Astrocyte (in vitro differentiated cells and primary cell): ENCODE data around the gene FARS2. TPM values are rescaled to one million over a fixed set of nuclear protein-coding genes. Genes with fewer than 3 reads are reported as not detected.

Experiments used
- DNase-seq: peaks from one replicate; pipeline ENCODE4 v3.0.0-alpha.2; 2010; ENCODE audit warnings: low read depth
- FAIRE-seq: peaks from 2 replicates; lab custom pipeline; 2011; peaks lifted over from hg19 to GRCh38; lab: Jason Lieb, UNC
- H2AFZ ChIP-seq: 2 replicates; pipeline ENCODE4 v1.6.0; 2012; ENCODE audit warnings: low read depth, low read length, inconsistent platforms
- H3K27ac ChIP-seq: 2 replicates; pipeline ENCODE4 v1.5.1; 2011; ENCODE audit warnings: low read depth, low read length, inconsistent platforms
- H3K27me3 ChIP-seq: 2 replicates; pipeline ENCODE4 v1.6.0; 2011; ENCODE audit warnings: low read length, inconsistent platforms; ENCODE audit not compliant: insufficient read depth
- H3K36me3 ChIP-seq: 2 replicates; pipeline ENCODE4 v1.5.1; 2011; ENCODE audit warnings: low read length, inconsistent platforms; ENCODE audit not compliant: insufficient read depth
- H3K4me1 ChIP-seq: 2 replicates; pipeline ENCODE4 v1.5.1; 2011; ENCODE audit warnings: low read length, inconsistent platforms; ENCODE audit not compliant: insufficient read depth
- H3K4me2 ChIP-seq: 2 replicates; pipeline ENCODE4 v1.6.0; 2012; ENCODE audit warnings: low read length, inconsistent platforms
- H3K4me3 ChIP-seq: 2 replicates; pipeline ENCODE4 v1.5.1; 2011; ENCODE audit warnings: low read depth, mild to moderate bottlenecking, low read length, inconsistent platforms; ENCODE audit not compliant: insufficient read depth
- H3K79me2 ChIP-seq: 2 replicates; pipeline ENCODE4 v1.6.0; 2012; ENCODE audit warnings: mild to moderate bottlenecking, low read length, inconsistent platforms; ENCODE audit not compliant: insufficient read depth
- H3K9ac ChIP-seq: 2 replicates; pipeline ENCODE4 v1.6.0; 2012; ENCODE audit warnings: mild to moderate bottlenecking, low read length, inconsistent platforms
- H3K9me3 ChIP-seq: 2 replicates; pipeline ENCODE4 v1.5.1; 2012; ENCODE audit warnings: low read depth, mild to moderate bottlenecking, low read length, inconsistent platforms; ENCODE audit not compliant: insufficient read depth
- H4K20me1 ChIP-seq: 2 replicates; pipeline ENCODE4 v1.6.0; 2012; ENCODE audit warnings: low read length, inconsistent platforms; ENCODE audit not compliant: insufficient read depth
- H3K27ac Mint-ChIP-seq: one replicate; pipeline ENCODE4 v1.8.0; 2021; ENCODE audit warnings: mild to moderate bottlenecking, mixed read lengths; ENCODE audit not compliant: unreplicated experiment
- H3K27me3 Mint-ChIP-seq: one replicate; pipeline ENCODE4 v1.8.0; 2021; ENCODE audit warnings: low read depth, mixed read lengths; ENCODE audit not compliant: unreplicated experiment
- H3K36me3 Mint-ChIP-seq: one replicate; pipeline ENCODE4 v1.8.0; 2021; ENCODE audit warnings: low read depth, mixed read lengths; ENCODE audit not compliant: unreplicated experiment
- H3K4me1 Mint-ChIP-seq: one replicate; pipeline ENCODE4 v1.8.0; 2021; ENCODE audit warnings: low read depth, mixed read lengths; ENCODE audit not compliant: unreplicated experiment
- H3K4me3 Mint-ChIP-seq: one replicate; pipeline ENCODE4 v1.8.0; 2021; ENCODE audit warnings: mild to moderate bottlenecking, moderate library complexity, mixed read lengths; ENCODE audit not compliant: unreplicated experiment
- H3K9me3 Mint-ChIP-seq: one replicate; pipeline ENCODE4 v1.8.0; 2021; ENCODE audit warnings: mild to moderate bottlenecking, mixed read lengths; ENCODE audit not compliant: unreplicated experiment
- EZH2 ChIP-seq: IDR thresholded peaks from 2 replicates; pipeline ENCODE4 v1.6.1; 2012; ENCODE audit warnings: mild to moderate bottlenecking, low read length, inconsistent platforms; ENCODE audit not compliant: insufficient read depth
- total RNA-seq: library from RNA; stranded (reverse); gene quantifications from 2 replicates; pipeline ENCODE4 v1.2.1, GENCODE V29; 2021
- TF ChIP-seq, protein P1 (sequence below): IDR thresholded peaks from 2 replicates; pipeline ENCODE4 v1.5.1; 2011; ENCODE audit warnings: low read depth, mild to moderate bottlenecking, inconsistent platforms, low read length, moderate library complexity; ENCODE audit not compliant: insufficient read depth

FARS2 gene
- total RNA-seq, 1 donor from 2014 or later, result 13.3 TPM

DNA sequence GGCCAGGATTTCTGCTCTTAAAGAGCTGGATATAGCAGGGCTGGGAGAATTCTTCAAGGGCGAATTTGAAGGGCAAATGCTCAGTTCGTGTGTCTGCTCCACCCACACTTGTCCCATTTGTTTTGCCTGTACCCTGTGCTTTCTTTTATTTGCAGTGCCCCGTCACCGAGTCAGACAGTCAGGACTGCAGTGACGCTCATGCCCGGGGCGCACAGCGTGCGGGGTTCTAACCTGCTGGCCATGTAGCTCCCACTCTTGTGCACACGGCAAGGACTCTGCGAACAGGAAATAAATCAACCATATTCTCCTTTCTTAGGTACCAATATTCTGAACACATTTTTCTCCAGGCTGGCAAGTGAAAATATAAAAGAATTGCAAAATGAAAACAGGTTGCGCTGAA lies 18.2 kb upstream of the FARS2 start:
- peaks cover 27% of the 10 kb centered on the region for H3K79me2 ChIP-seq
- no peak overlapping the region for H3K4me2 ChIP-seq
- H3K9me3 ChIP-seq, result no peaks in the 10 kb centered on the region
- Mint-ChIP-seq H3K27me3 (no peaks in the 10 kb centered on the region), H3K27ac (no peak overlapping the region), H3K4me1 (peaks cover 10% of the 10 kb centered on the region), H3K36me3 (peaks cover 5% of the 10 kb centered on the region), H3K9me3 (no peaks in the 10 kb centered on the region), H3K4me3 (no peak overlapping the region)
- H3K36me3 ChIP-seq, result peaks cover 4% of the 10 kb centered on the region
- no peaks in the 10 kb centered on the region for H3K4me1 ChIP-seq
- no peak for FAIRE-seq
- H3K4me3 ChIP-seq, result no peak overlapping the region
- H4K20me1 ChIP-seq, result peaks cover 35% of the 10 kb centered on the region
- no peaks in the 10 kb centered on the region for H3K27me3 ChIP-seq
- H2AFZ ChIP-seq, result no peak overlapping the region
- no peak for DNase-seq
- TF ChIP-seq, protein P1, sequence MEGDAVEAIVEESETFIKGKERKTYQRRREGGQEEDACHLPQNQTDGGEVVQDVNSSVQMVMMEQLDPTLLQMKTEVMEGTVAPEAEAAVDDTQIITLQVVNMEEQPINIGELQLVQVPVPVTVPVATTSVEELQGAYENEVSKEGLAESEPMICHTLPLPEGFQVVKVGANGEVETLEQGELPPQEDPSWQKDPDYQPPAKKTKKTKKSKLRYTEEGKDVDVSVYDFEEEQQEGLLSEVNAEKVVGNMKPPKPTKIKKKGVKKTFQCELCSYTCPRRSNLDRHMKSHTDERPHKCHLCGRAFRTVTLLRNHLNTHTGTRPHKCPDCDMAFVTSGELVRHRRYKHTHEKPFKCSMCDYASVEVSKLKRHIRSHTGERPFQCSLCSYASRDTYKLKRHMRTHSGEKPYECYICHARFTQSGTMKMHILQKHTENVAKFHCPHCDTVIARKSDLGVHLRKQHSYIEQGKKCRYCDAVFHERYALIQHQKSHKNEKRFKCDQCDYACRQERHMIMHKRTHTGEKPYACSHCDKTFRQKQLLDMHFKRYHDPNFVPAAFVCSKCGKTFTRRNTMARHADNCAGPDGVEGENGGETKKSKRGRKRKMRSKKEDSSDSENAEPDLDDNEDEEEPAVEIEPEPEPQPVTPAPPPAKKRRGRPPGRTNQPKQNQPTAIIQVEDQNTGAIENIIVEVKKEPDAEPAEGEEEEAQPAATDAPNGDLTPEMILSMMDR, result no peak
- TF ChIP-seq EZH2, result no peak
- no peak overlapping the region for H3K27ac ChIP-seq
- no peak overlapping the region for H3K9ac ChIP-seq

DNA sequence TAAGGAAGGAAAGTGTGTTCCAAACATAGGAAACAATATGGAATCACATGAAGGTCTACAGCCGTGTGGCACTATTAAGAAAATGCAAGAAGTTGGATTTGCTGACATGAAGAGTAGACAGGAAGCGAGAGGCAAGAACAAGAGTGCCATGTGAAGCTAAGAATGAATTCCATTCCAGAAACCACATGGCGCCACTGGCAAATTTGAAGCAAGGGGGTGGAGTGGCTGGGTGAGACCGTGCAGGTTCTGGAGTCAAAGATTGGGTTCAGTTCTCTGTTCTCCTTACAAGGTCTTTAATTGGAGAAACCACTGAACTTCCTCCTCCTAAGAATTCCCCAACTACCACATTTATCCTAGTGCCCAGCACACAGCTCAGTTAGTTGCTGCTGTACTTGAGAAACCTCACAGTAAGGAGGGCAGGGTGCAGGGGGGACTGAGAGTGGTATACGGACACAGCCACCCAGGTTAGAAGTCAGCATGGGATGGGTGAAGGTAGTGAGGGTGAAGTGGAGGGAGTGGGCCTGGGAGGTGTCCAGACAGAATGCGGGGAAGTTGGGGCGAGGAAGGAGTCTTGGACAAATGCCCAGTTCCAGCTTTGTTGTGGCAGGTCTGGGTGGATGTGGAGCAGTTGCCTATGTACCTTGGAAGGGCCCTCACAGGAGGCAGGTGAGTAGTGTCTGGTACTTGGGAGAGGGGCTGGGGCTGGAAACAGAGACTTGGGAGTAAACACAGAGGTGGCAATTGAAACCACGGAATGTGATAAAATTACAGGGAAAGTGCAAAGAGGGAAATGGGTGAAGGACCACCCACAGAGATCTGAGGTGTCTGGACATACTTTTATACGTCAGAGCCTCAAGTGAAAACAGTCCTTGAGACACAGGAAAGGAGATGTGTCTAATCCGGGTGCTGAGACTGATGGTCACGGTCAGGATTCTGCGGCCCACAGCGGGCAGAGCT lies 14.9 kb upstream of the FARS2 start:
- Mint-ChIP-seq H3K9me3 (no peaks in the 10 kb centered on the region), H3K27me3 (no peaks in the 10 kb centered on the region), H3K4me3 (no peak overlapping the region), H3K4me1 (peaks cover 16% of the 10 kb centered on the region), H3K27ac (peak overlapping the region; percentile 7), H3K36me3 (peaks cover 2% of the 10 kb centered on the region)
- TF ChIP-seq, protein P1, result no peak
- no peak for TF ChIP-seq EZH2
- no peaks in the 10 kb centered on the region for H3K4me1 ChIP-seq
- no peak overlapping the region for H3K27ac ChIP-seq
- FAIRE-seq (no peak), DNase-seq (peak; percentile 7)
- no peaks in the 10 kb centered on the region for H3K27me3 ChIP-seq
- peaks cover 32% of the 10 kb centered on the region for H3K79me2 ChIP-seq
- H3K9ac ChIP-seq, result no peak overlapping the region
- no peak overlapping the region for H3K4me3 ChIP-seq
- no peak overlapping the region for H3K4me2 ChIP-seq
- H3K9me3 ChIP-seq, result no peaks in the 10 kb centered on the region
- no peak overlapping the region for H2AFZ ChIP-seq
- H3K36me3 ChIP-seq, result peaks cover 4% of the 10 kb centered on the region
- peaks cover 35% of the 10 kb centered on the region for H4K20me1 ChIP-seq

DNA sequence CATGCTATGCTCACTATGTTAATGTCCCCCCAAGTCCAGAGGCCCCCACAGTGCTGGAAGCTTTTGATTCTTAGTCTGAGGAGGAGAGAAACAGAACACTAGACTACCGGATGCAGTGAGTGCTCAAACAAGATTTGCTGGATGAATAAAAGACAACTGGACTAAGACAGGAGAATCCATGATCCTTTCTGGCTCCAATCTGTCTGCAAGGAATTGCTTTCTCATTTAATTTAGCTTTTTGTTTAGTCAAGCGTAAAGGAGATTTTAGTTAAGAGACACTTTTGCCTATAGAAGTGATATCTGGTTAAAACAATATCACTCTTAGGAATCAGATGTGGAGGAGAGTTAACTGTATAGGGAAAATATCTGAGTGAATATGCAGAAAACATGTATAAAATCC lies 14.1 kb upstream of the FARS2 start:
- no peak overlapping the region for H3K4me3 ChIP-seq
- no peaks in the 10 kb centered on the region for H3K9me3 Mint-ChIP-seq
- H3K4me1 ChIP-seq, result no peaks in the 10 kb centered on the region
- DNase-seq (no peak), FAIRE-seq (no peak)
- no peak overlapping the region for H3K9ac ChIP-seq
- peaks cover 33% of the 10 kb centered on the region for H3K79me2 ChIP-seq
- no peaks in the 10 kb centered on the region for H3K27me3 Mint-ChIP-seq
- no peak overlapping the region for H3K4me3 Mint-ChIP-seq
- H3K27ac Mint-ChIP-seq, result no peak overlapping the region
- TF ChIP-seq, protein P1, result no peak
- no peak for TF ChIP-seq EZH2
- peaks cover 4% of the 10 kb centered on the region for H3K36me3 Mint-ChIP-seq
- H3K27me3 ChIP-seq, result no peaks in the 10 kb centered on the region
- peaks cover 16% of the 10 kb centered on the region for H3K4me1 Mint-ChIP-seq
- H3K36me3 ChIP-seq, result peaks cover 4% of the 10 kb centered on the region
- H3K4me2 ChIP-seq, result no peak overlapping the region
- no peak overlapping the region for H3K27ac ChIP-seq
- H4K20me1 ChIP-seq, result peaks cover 36% of the 10 kb centered on the region
- H3K9me3 ChIP-seq, result no peaks in the 10 kb centered on the region
- H2AFZ ChIP-seq, result no peak overlapping the region
